DLD1 (cell line): ENCODE results near the gene ATP1A3.

ENCODE experiments used
- in situ Hi-C: cut with HindIII; loops from 2 replicates; pipeline ENCODE4 v1.10.0; 2017; ENCODE audit warnings: low sequenced_read_pairs

The ATP1A3 gene

GRCh38 chr19:41918653-41919244 lies 75.3 kb downstream of the ATP1A3 start:
- in situ Hi-C loops = no loop called here

GRCh38 chr19:41918095-41918494 lies 75.9 kb downstream of the ATP1A3 start:
- in situ Hi-C loops = no loop called here

DNA sequence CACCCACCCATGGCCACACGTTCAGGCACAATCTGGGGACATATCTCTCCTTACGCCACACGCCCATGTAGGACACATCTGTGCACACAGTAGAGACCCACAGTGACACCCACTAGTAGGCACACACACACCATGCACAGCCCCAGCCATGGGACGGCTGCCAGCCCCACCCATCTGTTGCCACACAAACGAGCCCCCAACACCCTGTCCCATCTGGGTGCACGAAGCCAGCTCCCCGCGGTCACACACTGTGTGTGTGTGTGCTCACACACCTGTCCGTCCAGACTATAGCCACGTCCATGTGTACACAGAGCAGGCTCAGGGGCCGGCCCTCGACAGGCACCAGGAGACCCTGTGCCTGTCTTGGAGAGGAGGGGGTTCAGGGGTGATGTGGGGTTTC lies 76.4 kb downstream of the ATP1A3 start:
- in situ Hi-C loops = no loop called here
